NCI-H1092 treated with DMSO at 0.1 percent for 48 hours (cell line): ENCODE data around the gene CPM.

Experiments
- DNase-seq: peaks from one replicate; lab custom pipeline; 2025; lab: John Stamatoyannopoulos, UW

Gene CPM

GRCh38 chr12:68904351-68904962 is 28.5 kb downstream of the CPM start:
- DNase-seq, result no peak

GRCh38 chr12:68903511-68903910 is 29.5 kb downstream of the CPM start:
- DNase-seq, result no peak

DNA sequence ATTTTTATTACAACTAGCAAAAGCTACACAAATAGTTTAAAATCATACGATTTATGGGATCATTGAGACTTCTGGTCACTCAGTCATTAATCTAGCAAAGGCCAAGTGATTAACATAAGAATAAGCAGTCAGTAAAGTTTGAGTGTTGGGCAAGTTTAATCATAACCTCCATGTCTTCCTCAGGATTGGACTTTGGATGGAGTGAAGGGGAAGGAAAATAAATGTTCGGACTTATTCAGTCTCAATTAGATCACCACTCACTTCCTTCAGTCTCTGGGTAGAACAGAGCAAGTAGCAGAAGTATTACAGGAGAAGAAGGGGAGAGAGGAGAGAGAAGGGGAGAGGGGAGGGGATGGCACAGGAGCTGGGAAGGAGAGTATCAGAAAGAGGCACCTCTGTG is 31.4 kb downstream of the CPM start:
- no peak for DNase-seq

DNA sequence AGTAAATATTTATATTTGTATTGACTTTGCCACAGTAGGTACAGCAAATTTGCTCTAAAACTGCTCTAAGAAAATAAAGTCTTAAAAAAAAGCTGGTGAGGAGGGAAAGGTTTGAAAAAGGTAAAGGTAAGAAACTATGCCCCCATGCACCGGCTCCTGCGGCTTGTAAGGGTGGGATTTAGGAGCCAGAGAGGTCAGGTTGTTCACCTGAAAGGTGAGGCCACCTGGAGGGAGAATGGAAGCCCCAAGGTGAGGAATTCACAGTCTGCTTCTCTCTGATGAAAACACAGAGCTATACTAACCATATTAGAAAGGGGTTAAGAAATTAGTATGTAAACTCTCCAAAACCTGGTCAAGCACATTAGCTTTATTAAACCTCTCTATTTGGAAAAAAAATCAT is 31.8 kb downstream of the CPM start:
- no peak for DNase-seq

- no peak for DNase-seq
Measured at GRCh38 chr12:68900241-68900640, 32.7 kb downstream of the CPM start.

DNA sequence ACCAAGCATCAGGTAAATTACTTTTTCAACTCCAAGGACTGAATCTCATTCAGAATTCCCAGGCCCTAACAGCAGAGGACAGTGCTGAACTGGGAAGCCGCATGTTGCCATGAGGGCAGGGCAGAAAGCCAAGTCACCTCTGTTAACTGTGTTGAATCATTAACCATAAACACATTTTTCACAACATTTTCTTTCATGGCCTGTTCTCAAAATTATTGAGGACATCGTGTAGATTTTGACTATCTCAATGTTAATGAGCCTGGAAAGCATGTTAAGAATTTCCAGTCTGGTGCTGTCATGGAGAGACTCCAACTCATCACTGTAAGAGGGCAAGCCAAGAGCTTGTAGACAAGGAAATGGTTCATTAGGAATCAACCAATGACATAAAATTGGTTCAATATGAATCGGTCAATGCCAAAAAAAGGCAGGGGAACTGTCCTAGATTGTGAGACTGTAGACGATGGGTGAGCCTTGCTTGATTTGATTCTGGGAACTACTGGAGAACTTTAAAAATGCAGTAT is 33.7 kb downstream of the CPM start:
- DNase-seq, result no peak

GRCh38 chr12:68896881-68897540 is 36.0 kb downstream of the CPM start:
- no peak for DNase-seq

- no peak for DNase-seq
Measured at GRCh38 chr12:68894276-68894855, 38.6 kb downstream of the CPM start.

DNA sequence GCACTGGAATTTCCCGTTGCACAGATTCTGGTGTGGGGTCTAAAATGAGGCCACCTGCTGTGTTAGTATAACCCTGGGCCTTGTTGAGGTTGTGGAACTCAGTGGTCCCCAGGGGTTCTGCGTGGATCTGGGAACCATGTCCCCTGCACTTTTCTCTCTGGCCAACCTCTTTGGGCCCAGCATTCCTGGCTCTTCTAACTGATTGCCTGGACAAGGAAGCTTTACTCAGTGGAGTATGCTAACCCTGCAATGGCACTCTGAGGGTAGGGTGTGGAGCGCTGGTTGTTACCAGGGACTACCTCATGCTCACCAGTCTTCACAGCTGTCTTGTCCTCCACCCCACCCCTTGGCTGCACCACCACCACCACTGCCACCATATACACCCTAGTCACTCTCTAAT is 39.2 kb downstream of the CPM start:
- DNase-seq, result no peak

DNA sequence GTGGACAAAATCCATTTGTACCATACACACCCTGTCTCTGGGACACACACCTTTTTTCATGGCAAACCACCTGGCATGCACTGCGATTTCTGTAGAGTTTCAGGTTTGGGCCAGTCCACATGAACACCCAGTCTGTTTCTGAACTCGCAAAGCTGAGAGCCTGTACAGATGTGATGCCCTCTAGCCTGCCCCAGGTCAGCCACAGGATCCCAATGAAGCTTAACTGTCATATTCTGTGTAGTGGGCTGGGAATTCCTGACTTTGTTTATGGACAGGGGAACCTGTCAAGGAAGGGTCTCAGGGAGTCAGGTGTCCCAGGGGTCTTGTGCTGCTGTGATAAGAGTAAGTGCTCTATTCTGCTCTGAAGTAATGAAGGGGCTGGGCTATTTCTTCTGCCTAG is 39.8 kb downstream of the CPM start:
- DNase-seq, result no peak

DNA sequence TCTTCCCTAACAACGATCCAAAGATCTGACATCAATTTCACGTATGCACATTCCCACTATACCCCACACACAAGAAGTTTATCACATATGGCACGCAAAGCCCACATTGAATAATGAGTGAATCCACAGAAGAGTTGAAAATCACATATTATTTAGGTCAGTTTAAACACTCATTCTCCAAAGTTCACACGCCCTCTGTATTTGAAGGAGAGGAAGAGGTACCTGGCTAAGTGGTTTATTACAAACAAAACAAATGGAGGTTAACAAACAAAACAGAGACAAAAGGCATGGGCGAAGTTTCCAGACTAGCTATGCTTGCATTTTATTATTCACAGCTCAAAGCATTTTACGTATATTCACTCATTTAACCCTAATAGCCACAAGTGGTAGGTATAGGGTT is 41.8 kb downstream of the CPM start:
- no peak for DNase-seq

- no peak for DNase-seq
Measured at GRCh38 chr12:68890701-68891113, 42.3 kb downstream of the CPM start.

GRCh38 chr12:68888243-68888642 is 44.7 kb downstream of the CPM start:
- no peak for DNase-seq

DNA sequence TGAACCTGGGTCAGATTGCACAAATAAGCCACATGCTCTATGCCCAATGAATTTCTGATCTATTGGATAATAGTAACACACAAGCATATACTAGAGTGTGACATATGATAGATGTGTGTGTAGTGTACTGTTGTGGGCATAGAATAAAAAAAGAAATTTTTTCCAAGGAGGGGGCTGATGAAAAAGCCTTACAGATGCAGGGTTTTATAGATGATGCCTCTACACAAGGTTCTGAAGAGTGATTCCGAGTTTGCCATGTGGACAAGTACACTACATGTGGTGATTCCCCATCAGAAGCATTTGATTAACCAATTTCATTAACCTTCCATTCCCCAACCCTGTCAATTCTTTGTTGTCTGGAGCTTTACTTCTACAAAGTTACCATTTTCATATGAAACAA is 45.3 kb downstream of the CPM start:
- no peak for DNase-seq

DNA sequence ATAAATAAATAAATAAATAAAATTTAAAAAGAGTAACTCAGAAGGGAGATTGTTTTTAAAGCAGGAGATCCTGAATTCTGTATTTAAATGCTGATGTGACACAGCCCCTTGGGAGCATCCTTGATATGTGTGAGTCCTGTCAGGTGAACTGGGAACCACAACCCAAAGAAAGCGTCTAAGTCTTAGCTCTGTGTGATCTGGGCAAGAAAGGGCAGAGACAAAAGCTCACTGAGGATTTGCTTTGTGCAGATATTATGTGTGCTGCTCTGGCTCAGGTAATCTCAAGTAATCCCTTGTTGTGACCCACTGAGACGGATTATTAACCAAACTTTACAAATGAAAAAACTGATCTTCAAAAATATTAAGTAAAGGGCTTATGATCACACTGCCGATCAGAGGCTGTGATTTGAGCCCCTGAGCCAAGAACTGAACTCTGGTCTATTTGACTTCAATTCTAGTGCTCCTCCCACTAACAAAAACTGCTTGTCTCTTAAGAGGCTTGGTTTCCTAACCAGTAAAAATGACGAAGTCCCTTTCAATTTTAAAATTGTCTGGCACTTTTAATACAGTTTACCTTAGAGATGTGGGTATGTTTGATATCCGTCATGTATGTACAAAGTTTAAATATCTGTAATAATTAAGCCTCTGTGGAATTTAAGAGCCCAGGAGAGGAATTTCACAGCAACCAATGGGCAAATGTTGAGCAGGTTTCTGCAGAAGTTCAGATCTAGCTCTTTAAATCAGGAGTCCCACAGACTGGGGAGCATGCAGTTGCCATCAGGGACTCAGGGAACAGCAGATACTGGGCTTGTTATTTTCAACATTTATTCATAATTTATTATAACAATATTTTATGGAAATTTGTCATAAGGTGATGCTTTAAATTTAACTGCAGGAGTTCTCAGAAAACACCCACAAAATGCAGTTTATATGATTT is 46.1 kb downstream of the CPM start:
- no peak for DNase-seq

DNA sequence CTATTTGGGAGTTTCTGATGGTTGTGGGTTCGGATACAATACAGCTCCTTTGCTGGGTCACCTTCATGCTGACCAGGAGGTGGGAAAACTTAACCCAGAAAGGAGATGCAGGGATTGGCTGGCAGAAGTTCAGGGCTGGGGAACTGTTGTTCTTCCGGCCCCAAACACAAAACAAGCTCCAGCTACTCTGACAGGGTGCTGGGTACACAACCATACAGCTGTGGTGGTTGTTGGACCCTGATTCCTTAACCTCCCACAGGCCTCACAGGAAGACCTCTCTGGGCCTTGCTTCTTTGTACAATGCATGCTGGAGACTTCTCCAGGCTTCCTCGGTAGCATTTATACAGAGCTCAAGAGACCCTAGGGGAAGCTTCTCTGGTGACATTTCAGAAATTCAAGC is 47.6 kb downstream of the CPM start:
- DNase-seq, result no peak

DNA sequence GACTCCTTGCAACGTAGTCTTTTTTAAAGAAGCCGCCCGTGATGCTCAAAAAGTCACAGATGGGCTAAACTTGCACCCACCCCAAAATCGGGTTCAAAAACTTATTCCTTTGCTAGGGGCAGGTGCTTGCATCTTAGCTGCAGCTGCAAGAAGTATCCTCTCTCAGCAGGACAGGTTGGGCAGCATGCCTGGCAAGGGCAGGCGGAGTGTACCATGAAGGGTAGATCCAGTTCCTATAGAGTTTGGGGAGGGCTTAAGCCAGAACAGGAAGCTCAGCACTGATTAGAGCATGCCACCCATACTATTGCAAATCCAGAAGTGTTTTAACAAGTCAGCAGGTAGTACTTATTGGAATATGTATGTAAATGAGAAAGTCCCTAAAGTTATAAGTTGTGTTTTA is 48.7 kb downstream of the CPM start:
- DNase-seq, result no peak

DNA sequence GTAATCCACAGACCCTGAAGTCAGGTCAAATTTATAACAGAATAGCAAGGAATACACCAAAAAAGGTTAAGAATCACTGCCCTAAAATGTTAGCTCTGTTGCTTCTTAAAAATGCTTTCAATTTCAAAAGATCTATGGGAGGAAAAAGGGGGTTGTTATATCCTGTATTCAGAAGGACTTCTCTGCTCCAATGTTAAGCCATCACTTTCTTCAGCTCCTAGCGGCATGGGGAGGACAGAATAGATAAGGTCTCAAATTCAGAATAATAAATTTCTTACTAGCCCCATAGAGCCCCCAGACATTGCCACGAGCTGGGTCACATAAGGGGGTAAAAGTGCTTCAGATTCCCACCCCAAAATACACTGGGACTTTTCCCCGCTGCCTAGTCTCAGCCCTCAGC is 49.8 kb downstream of the CPM start:
- DNase-seq, result no peak

DNA sequence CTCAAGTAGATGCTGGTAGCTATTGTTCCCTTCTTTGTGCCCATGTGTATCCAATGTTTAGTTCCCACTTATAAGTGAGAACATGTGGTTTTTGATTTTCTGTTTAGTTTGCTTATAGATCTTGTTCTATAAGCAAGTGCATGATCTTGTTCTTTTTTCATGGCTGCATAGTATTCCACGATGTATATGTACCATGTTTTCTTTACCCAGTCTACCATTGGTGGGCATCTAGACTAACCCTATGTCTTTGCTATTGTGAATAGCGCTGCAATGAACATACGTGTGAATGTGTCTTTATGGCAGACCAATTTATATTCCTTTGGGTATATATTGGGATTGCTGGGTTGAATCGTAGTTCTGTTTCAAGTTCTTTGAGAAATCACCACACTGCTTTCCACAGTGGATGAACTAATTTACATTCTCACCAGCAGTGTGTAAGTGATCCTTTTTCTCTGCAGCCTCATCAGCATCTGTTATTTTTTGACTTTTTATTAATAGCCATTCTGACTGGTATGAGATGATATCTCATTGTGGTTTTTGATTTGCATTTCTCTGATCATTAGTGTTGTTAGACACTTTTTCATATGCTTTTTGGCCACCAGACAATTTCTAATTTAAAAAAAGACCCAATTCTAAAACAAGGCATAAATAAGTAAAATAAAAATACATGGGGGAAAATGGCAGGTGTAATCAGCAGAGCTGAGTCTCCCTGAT is 50.6 kb downstream of the CPM start:
- DNase-seq, result no peak

DNA sequence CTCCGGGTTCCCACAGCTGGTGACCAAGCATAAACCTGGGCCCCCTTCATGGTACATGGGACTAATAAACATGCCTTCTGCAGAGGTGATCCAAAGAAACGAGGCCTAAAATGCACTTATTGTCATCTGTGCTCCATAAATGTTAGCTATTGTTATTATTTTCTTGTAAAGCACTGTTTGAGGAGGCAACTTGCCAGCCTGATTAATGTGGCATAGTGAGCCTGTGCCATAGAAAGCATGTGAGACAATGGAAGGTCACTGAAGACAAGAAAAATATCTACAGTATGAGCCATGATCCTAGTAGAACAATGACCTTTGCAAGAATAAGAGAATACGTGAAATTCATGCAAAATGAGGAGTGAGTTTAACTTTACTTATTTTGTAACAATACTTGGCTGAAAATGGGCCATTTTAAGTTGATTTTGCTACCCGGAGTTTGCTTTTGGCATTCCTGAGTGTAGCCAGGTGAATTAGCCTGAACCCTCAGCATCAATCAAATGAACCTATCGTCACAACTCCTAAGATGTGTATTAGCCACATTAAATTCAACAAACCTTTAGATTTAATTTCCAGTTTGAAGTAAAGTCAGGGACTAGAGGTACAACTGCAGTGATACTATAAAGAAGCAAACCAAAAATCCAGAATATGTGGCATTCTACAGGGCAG is 52.2 kb downstream of the CPM start:
- DNase-seq, result no peak

GRCh38 chr12:68878846-68879245 is 54.1 kb downstream of the CPM start:
- no peak for DNase-seq
